ENCODE results near the gene GLO1.
A peak's percentile ranks its signal among the peaks of the same experiment; 100 is the strongest.

Gene GLO1

GRCh38 chr6:38656896-38657295 lies 46.0 kb downstream of the GLO1 start:
- no peak for DNase-seq

- DNase-seq = no peak
Observed at GRCh38 chr6:38654263-38654662, 48.7 kb downstream of the GLO1 start.

GRCh38 chr6:38651121-38651784 lies 51.7 kb downstream of the GLO1 start:
- peak; percentile 5 for DNase-seq

- no peak for DNase-seq
Observed at GRCh38 chr6:38650207-38650752, 52.7 kb downstream of the GLO1 start.

- DNase-seq = no peak
Observed at GRCh38 chr6:38649744-38650143, 53.2 kb downstream of the GLO1 start.

GRCh38 chr6:38648629-38649028 lies 54.3 kb downstream of the GLO1 start:
- no peak for DNase-seq

- DNase-seq = peak; percentile 14
Observed at GRCh38 chr6:38646166-38646878, 56.6 kb downstream of the GLO1 start.

- DNase-seq = no peak
Observed at GRCh38 chr6:38644951-38645350, 58.0 kb downstream of the GLO1 start.

GRCh38 chr6:38640216-38640909 lies 62.6 kb downstream of the GLO1 start:
- DNase-seq = no peak

- DNase-seq = peak; percentile 81
Observed at GRCh38 chr6:38639498-38640215, 63.3 kb downstream of the GLO1 start, which contains the start of gene BTBD9. Gene BTBD9 (minus strand): TSS chr6:38639929.

- peak; percentile 21 for DNase-seq
Observed at GRCh38 chr6:38638941-38639497, 63.9 kb downstream of the GLO1 start.

- no peak for DNase-seq
Observed at GRCh38 chr6:38637756-38638155, 65.2 kb downstream of the GLO1 start.

GRCh38 chr6:38636027-38636426 lies 66.9 kb downstream of the GLO1 start:
- no peak for DNase-seq

GRCh38 chr6:38634518-38634917 lies 68.4 kb downstream of the GLO1 start:
- DNase-seq = no peak

GRCh38 chr6:38632490-38632889 lies 70.5 kb downstream of the GLO1 start:
- no peak for DNase-seq

GRCh38 chr6:38631186-38631783 lies 71.7 kb downstream of the GLO1 start:
- DNase-seq = no peak
